Upper lobe of right lung (tissue), 1 donor: ENCODE measurements around the gene ADGRD2. TPM values are rescaled to one million over a fixed set of nuclear protein-coding genes. Genes with fewer than 3 reads are reported as not detected.

Experiments
- ATAC-seq: fragments of 200-7000 bp; cut with Tn5 transposase; one replicate; pipeline ENCODE4 v1.9.1; 2020; ENCODE audit warnings: mild to moderate bottlenecking, moderate library complexity
- DNase-seq: peaks from one replicate; pipeline ENCODE4 v3.0.0-alpha.2; 2020
- H3K27ac ChIP-seq: fragments of 200-600 bp; one replicate; pipeline ENCODE4 v1.8.0; 2022
- H3K27me3 ChIP-seq: fragments of 200-600 bp; one replicate; pipeline ENCODE4 v1.8.0; 2022; ENCODE audit warnings: mild to moderate bottlenecking
- H3K36me3 ChIP-seq: fragments of 200-600 bp; one replicate; pipeline ENCODE4 v1.8.0; 2022
- H3K4me1 ChIP-seq: fragments of 200-600 bp; one replicate; pipeline ENCODE4 v1.8.0; 2022
- H3K4me3 ChIP-seq: fragments of 200-600 bp; one replicate; pipeline ENCODE4 v1.8.0; 2022; ENCODE audit warnings: mild to moderate bottlenecking
- H3K9me3 ChIP-seq: fragments of 200-600 bp; one replicate; pipeline ENCODE4 v1.8.0; 2022
- intact Hi-C: fragments of 100-400 bp; cut with DNase I; formaldehyde crosslinking; loops from one replicate; pipeline ENCODE4 v1.11.0; 2022
- total RNA-seq: library from RNA; stranded (reverse); fragmentation: NEBNext Ultra II Directional; extraction: Animal tissue kit (Norgen Biotek cat#: 25700); gene quantifications from one replicate; pipeline ENCODE4 v1.2.1, GENCODE V29; 2021
- TF ChIP-seq, protein P1 (sequence below): fragments of 200-600 bp; IDR thresholded peaks from one replicate; pipeline ENCODE4 v1.8.0; 2022; ENCODE audit warnings: antibody characterized with exemption
- donor health status: DM: no; HTN: yes; CAD: no; lungs with severe emphysema.

The ADGRD2 gene
- total RNA-seq, 1 donor from 2014 or later, result not detected

DNA sequence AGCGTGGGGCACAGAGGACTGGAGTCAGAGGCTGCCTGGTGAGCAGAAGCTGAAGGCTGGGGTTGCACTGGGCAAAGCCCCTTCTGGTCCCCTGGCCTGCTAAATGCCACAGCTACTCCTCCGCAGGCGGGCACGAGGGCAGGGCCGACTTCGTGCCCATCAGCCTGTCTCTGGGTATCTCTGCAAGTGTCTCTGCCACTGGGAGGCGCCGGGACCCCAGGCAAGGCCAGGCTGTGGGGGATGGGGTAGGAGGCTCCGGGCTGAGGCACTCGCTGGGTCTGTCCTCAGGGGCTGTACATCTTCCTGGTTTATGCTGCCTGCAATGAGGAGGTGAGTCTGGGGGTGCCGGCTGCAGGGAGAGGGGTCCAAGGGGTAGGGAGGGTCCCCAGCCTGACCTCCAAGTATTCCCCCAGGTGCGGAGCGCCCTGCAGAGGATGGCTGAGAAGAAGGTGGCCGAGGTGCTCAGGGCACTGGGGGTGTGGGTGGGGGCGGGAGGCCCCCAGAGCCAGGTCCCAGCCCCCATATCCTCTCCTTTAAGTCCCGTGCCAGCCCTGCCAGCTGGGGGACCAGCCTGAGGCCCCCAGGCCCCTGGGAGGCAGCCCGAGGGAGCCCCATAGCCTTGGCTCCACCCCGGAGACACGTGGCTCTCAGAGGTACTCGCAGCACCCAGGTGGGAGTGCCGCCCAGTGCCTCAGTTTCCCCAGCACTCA lies 25.1 kb downstream of the ADGRD2 start:
- no peak for DNase-seq
- intact Hi-C loops, result no loop called here
- ATAC-seq, result no peak
- TF ChIP-seq, protein P1, sequence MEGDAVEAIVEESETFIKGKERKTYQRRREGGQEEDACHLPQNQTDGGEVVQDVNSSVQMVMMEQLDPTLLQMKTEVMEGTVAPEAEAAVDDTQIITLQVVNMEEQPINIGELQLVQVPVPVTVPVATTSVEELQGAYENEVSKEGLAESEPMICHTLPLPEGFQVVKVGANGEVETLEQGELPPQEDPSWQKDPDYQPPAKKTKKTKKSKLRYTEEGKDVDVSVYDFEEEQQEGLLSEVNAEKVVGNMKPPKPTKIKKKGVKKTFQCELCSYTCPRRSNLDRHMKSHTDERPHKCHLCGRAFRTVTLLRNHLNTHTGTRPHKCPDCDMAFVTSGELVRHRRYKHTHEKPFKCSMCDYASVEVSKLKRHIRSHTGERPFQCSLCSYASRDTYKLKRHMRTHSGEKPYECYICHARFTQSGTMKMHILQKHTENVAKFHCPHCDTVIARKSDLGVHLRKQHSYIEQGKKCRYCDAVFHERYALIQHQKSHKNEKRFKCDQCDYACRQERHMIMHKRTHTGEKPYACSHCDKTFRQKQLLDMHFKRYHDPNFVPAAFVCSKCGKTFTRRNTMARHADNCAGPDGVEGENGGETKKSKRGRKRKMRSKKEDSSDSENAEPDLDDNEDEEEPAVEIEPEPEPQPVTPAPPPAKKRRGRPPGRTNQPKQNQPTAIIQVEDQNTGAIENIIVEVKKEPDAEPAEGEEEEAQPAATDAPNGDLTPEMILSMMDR, result no peak
- H3K27me3 ChIP-seq, result peaks cover 44% of the 10 kb centered on the region
- no peaks in the 10 kb centered on the region for H3K9me3 ChIP-seq
- no peaks in the 10 kb centered on the region for H3K36me3 ChIP-seq
- H3K27ac ChIP-seq, result no peak overlapping the region
- H3K4me1 ChIP-seq, result no peaks in the 10 kb centered on the region
- H3K4me3 ChIP-seq, result no peak overlapping the region

DNA sequence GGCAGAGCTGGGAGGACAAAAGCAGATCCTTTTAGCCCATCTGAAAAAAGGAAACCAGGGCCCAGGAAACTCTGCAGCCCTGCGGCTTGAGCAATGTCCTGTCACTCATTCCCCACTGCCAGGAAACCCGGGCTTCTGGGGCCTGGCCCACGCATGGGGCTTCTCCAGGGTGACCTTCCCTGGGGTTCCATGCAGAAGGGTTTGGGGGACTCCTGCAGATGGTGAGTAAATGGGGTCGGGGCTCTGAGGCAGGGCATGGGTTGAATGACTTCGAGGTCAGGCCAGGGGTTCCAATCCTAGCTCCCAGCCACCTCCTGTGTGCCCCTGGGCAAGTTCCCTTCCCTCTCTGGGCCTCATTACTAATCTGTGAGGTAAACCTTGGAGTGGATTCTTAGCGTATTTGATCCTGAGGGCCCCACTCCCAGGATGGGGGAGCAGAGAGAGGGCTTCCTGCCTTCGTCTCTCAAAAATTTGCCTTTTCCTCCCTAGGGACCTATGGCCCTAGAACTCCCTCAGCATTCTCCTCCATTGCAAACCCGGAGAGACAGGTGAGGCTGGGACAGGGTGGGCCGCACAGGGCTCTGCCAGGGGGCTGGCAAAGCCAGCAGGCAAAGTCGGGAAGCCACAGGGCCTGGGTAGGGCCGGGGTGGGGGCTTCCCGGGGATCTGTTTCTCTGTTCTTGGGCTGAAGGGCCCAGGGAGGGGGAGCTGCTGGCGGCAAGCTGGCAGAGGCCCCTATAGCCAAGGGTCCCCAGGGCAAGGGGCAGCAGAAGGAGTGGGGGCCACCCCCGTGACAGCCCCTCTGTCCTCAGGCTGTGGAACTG lies 25.8 kb downstream of the ADGRD2 start:
- DNase-seq (no peak), ATAC-seq (no peak)
- Histone ChIP-seq H3K9me3 (no peaks in the 10 kb centered on the region), H3K4me1 (no peaks in the 10 kb centered on the region), H3K27ac (no peak overlapping the region), H3K36me3 (no peaks in the 10 kb centered on the region), H3K4me3 (no peak overlapping the region), H3K27me3 (peaks cover 44% of the 10 kb centered on the region)
- TF ChIP-seq, protein P1, result no peak
- intact Hi-C loops, result no loop called here

DNA sequence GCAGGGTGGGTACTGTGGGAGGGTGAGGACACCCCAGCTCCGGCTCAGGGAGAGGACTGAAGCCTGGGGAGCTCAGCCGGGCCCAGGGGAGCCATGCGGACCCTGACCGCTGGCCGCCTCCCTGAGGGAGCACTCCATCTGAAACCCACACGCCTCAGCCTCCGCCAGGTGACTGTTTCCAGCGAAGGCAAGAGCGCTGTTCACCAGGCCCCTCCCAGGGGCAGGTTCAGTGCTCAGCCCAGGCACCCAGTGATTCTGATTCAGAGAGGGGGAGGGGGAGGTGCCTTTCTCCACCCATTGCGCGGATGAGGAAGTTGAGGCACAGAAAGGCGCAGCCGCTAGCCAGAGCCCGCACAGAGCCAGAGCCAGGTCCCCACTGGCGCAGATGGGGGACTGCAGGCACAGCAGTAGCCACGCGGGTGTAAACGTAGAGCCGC lies 27.0 kb downstream of the ADGRD2 start:
- no peaks in the 10 kb centered on the region for H3K9me3 ChIP-seq
- peaks cover 44% of the 10 kb centered on the region for H3K27me3 ChIP-seq
- DNase-seq, result no peak
- no peaks in the 10 kb centered on the region for H3K4me1 ChIP-seq
- TF ChIP-seq, protein P1, result no peak
- intact Hi-C loops, result no loop called here
- no peaks in the 10 kb centered on the region for H3K36me3 ChIP-seq
- H3K27ac ChIP-seq, result no peak overlapping the region
- ATAC-seq, result no peak
- no peak overlapping the region for H3K4me3 ChIP-seq

DNA sequence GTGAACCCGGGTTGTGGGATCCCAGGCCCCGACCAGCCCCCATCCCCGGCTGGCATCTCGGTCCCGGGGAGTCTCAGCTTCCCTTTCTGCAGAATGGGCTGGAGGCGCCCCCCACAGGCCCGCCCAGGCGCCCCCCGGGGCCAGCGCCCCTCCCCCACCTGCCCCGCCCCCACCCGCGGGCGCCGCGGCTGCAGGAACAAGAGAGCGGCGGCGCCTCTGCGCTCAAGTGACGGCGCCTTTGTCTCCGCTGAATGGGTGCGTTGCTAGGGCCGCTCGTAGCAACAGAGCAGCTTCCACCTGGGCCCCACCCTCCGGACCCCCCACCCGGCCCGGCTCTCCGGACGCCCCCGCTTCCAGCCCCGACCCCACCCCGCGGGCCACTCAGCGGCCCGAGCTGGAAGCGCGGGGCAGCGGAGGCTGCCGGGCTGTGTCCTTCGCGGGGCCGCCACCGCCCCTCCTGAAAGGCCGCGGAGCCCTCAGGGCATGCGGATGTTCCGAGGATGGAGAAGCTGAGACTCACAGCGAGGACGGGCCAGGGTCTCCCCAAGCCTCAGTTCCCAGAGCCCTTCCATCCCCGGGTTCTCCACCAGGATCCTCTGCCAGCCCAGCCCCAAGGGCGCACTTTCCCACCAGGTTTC lies 27.5 kb downstream of the ADGRD2 start:
- Histone ChIP-seq H3K4me1 (no peaks in the 10 kb centered on the region), H3K27ac (no peak overlapping the region), H3K4me3 (no peak overlapping the region), H3K9me3 (no peaks in the 10 kb centered on the region), H3K27me3 (peaks cover 44% of the 10 kb centered on the region), H3K36me3 (no peaks in the 10 kb centered on the region)
- intact Hi-C loops, result no loop called here
- DNase-seq (no peak), ATAC-seq (no peak)
- TF ChIP-seq, protein P1, result no peak

DNA sequence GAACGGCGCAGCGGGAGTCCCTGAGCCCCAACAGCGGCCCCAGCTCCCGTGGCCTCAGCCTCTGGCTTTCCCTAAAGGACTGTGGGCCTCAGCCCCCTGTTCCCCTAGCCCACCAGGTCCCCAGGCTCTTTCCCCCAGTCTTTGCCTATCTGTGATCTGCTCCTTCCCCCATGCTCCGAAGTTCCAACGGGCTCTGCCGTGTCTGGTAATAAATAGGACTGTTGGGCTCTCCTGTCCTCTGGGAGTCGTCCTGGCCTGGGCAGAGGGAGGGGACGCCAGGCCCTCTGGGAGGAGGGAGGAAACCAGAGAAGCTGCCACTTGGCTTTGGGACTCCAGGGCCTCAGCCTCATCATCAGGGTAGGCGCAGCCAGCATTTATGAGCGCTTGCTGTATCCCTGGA lies 28.1 kb downstream of the ADGRD2 start:
- H3K4me3 ChIP-seq, result no peak overlapping the region
- TF ChIP-seq, protein P1, result no peak
- no peaks in the 10 kb centered on the region for H3K9me3 ChIP-seq
- ATAC-seq (no peak), DNase-seq (no peak)
- no peak overlapping the region for H3K27ac ChIP-seq
- no peaks in the 10 kb centered on the region for H3K36me3 ChIP-seq
- H3K27me3 ChIP-seq, result peaks cover 44% of the 10 kb centered on the region
- intact Hi-C loops, result no loop called here
- no peaks in the 10 kb centered on the region for H3K4me1 ChIP-seq
